NCI-H1417 treated with DMSO at 0.1 percent for 48 hours (cell line): ENCODE measurements around the gene WDR6.

Experiments
- DNase-seq: peaks from one replicate; lab custom pipeline; 2025; lab: John Stamatoyannopoulos, UW

WDR6 gene, protein sequence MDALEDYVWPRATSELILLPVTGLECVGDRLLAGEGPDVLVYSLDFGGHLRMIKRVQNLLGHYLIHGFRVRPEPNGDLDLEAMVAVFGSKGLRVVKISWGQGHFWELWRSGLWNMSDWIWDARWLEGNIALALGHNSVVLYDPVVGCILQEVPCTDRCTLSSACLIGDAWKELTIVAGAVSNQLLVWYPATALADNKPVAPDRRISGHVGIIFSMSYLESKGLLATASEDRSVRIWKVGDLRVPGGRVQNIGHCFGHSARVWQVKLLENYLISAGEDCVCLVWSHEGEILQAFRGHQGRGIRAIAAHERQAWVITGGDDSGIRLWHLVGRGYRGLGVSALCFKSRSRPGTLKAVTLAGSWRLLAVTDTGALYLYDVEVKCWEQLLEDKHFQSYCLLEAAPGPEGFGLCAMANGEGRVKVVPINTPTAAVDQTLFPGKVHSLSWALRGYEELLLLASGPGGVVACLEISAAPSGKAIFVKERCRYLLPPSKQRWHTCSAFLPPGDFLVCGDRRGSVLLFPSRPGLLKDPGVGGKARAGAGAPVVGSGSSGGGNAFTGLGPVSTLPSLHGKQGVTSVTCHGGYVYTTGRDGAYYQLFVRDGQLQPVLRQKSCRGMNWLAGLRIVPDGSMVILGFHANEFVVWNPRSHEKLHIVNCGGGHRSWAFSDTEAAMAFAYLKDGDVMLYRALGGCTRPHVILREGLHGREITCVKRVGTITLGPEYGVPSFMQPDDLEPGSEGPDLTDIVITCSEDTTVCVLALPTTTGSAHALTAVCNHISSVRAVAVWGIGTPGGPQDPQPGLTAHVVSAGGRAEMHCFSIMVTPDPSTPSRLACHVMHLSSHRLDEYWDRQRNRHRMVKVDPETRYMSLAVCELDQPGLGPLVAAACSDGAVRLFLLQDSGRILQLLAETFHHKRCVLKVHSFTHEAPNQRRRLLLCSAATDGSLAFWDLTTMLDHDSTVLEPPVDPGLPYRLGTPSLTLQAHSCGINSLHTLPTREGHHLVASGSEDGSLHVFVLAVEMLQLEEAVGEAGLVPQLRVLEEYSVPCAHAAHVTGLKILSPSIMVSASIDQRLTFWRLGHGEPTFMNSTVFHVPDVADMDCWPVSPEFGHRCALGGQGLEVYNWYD

DNA sequence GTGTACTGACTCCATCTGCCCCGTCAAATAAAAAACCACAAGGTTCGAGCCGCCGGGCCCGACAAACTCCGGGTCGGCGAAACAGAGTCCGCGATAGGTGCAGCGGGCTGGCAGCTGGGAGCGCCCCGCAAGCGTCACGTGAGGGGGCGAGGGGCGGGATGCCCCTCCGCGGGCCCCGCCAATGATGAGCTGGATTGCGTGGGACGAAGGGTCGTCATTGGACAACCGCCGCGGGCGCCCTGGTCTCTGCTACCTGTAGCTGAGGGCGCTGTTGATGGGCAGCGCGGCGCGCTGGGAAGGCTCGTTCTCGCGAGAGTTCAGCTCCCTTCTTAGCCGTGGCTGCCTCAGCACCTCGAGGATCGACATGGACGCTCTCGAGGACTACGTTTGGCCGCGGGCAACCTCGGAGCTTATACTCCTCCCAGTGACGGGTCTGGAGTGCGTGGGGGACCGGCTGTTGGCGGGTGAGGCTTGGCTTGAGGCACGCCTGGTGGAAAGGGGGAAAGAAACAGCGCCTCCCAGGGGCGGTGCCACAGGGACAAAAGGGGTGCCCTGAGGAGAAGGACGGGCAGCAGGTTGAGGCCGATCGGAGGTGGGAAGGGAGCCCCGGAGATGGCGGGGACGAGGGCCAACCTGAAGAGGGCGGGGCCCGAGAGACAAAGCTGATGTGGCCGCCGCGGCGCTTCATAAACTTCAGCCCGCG lies at the start of gene WDR6:
WDR6 (plus strand) TSS at position 324 of the 703 bp plus-strand sequence; CDS start at position 365, 41 bp downstream.
- peak; percentile 66 for DNase-seq

- DNase-seq = no peak
These were observed 46.3 kb upstream of the WDR6 start for GRCh38 chr3:48960841-48961413.

- no peak for DNase-seq
These were observed 44.9 kb upstream of the WDR6 start for GRCh38 chr3:48962340-48962739.

- no peak for DNase-seq
These were observed 44.3 kb upstream of the WDR6 start for GRCh38 chr3:48962939-48963338.

DNA sequence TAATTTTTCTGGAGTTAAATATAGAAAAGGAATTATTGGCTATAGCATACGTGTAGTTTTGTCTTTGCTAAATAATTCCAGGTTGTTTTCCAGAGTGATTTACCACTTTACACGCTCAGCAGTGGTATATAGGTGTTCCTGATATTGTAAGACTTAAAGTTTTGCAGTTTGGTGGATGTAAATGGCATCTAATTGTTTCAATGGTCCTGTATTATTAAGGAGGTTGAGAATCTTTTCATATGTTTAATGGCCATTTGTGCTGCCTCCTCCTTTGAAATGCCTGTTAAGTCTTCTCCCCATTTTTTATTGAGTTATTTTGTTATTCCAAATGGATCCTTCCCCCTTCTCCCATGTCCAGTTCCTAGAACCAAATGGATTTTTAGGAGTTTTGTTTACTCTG lies 43.6 kb upstream of the WDR6 start:
- no peak for DNase-seq

- DNase-seq = no peak
These were observed 40.8 kb upstream of the WDR6 start for GRCh38 chr3:48966367-48966766.

GRCh38 chr3:48966876-48967361 lies 40.3 kb upstream of the WDR6 start:
- no peak for DNase-seq

GRCh38 chr3:48970586-48970985 lies 36.6 kb upstream of the WDR6 start:
- DNase-seq = no peak

DNA sequence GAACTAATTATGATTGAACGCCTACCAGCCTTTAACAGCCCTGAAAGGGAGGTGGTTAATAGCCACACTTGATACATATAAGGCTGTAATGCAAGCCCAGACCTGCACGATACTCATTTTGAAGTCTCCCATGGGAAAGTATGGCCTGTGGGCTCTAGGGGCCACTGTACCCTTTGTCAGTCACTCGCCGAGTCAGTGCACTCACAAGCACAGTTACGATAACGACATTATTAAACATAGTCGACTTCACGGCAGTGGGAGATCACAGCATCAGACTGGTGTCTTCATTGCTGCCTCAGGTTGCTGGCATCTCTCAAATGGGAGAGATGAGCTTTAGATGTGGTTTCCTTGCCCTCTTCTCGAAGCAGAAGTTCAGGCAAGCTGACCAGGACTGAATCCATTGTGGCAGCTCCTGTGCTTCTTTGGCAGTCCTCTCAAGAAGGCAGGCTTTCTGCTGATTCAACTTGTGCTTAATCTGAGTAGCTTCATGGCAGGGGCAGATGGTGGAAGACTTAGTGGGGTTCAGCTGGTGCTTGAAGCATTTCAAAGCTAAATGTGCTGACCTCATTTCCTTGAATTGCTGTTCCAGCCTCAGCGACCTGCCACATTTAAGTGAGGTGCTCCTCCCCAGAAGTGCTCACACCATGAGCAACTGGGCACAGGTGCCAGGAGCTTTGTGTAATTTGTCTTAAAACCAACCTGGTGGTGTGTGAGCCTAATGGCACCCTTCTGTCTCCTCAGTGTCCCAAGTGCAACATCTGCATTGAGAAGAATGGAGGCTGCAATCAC lies 32.9 kb upstream of the WDR6 start:
- no peak for DNase-seq

GRCh38 chr3:48979451-48979850 lies 27.7 kb upstream of the WDR6 start:
- no peak for DNase-seq

DNA sequence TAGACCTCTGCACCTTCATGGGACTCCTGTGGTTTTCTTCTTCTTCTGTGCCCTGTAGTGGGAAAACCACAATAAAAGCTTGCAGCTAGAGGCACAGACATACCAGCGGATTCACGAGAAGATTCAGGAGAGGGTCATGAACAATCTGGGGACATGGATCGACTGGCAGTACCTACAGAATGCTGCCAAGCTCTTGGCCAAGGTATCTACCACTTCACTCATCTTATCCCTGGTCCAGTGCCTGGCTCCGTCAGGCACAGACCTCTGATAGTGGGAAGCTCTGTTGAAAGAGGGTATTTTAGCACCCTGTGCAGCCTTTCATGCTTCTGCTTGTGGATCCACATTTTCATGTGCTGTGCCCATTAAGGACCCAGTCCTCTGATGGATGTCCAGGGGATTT lies 26.9 kb upstream of the WDR6 start:
- DNase-seq = no peak

DNA sequence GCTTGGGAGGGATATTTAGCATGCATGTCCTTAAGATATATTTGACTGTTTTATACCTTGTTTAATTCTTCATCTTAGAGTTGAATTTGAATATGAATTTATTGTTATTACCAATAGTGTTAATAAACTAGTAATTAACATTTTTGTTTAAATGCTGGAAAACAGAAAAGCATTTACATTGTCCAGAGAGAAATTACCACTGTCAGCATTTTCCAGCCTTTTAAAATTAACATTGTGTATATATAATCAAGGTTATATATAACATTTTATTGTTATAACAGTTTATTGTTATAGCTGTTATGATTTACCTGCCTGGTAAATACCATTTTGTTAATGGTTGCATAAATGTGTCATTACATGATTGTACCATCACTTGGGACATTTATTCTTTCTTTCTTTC lies 25.2 kb upstream of the WDR6 start:
- DNase-seq = no peak

GRCh38 chr3:48982686-48983085 lies 24.5 kb upstream of the WDR6 start:
- DNase-seq = no peak

GRCh38 chr3:48983096-48983495 lies 24.1 kb upstream of the WDR6 start:
- DNase-seq = no peak

- no peak for DNase-seq
These were observed 22.5 kb upstream of the WDR6 start for GRCh38 chr3:48984663-48985062.

DNA sequence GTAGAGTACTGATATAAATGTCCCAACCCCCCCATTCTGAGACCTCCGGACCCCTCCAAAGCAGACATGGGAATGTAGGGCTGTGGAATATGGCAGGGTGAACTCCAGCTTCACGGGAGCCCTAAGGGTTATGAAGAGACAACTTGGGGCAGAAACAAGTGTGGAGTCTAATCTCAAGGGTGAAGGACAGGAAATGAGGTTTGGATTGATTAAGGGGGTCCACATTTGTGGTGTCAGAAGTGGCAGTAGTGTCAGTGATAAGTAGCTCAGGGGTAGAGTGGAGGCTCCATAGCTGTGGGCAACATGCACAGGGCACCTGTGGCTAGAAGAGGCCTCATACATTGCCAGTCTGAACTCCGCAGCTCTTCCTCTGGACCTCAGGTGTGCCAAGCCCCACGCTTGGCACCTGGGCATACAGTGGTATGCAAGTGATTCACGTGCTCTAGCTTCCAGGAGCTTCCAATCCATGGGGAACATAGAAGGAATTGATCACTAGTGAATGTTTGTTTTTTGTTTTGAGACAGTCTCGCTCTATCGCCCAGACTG lies 21.3 kb upstream of the WDR6 start:
- no peak for DNase-seq

GRCh38 chr3:48989126-48989795 lies 17.9 kb upstream of the WDR6 start:
- DNase-seq = no peak

- DNase-seq = no peak
These were observed 17.2 kb upstream of the WDR6 start, which contains the start of gene P4HTM for GRCh38 chr3:48989796-48990635. Gene P4HTM, plus strand, starts transcription at chr3:48990241. Its CDS starts 16 bp downstream, at chr3:48990257.
